Measurements from ENCODE around the gene ABL1. TPM values are rescaled to one million over a fixed set of nuclear protein-coding genes. Genes with fewer than 3 reads are reported as not detected.

The ABL1 gene
- total RNA-seq, 4 donors from 2014 or later = 31.3 to 40.4 (median 34.8) TPM

DNA sequence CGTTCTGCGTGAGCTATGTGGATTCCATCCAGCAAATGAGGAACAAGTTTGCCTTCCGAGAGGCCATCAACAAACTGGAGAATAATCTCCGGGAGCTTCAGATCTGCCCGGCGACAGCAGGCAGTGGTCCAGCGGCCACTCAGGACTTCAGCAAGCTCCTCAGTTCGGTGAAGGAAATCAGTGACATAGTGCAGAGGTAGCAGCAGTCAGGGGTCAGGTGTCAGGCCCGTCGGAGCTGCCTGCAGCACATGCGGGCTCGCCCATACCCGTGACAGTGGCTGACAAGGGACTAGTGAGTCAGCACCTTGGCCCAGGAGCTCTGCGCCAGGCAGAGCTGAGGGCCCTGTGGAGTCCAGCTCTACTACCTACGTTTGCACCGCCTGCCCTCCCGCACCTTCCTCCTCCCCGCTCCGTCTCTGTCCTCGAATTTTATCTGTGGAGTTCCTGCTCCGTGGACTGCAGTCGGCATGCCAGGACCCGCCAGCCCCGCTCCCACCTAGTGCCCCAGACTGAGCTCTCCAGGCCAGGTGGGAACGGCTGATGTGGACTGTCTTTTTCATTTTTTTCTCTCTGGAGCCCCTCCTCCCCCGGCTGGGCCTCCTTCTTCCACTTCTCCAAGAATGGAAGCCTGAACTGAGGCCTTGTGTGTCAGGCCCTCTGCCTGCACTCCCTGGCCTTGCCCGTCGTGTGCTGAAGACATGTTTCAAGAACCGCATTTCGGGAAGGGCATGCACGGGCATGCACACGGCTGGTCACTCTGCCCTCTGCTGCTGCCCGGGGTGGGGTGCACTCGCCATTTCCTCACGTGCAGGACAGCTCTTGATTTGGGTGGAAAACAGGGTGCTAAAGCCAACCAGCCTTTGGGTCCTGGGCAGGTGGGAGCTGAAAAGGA lies 50.7 kb downstream of the ABL1 start:
- WGBS = 80% methylated on average over 31 of the region's 35 CpGs

GRCh38 chr9:130886981-130887380 lies 51.9 kb downstream of the ABL1 start:
- H3K27me3 ChIP-seq = no peaks in the 10 kb centered on the region
- H3K27ac ChIP-seq = no peak overlapping the region
- no peak overlapping the region for H3K4me3 ChIP-seq
- WGBS = 94% methylated on average over 23 of the region's 23 CpGs
- no peaks in the 10 kb centered on the region for H3K9me3 ChIP-seq
- TF ChIP-seq EP300 (IDR thresholded peaks at IDR 0.05) (no peak), CTCF (IDR thresholded peaks at IDR 0.05) (no peak), POLR2AphosphoS5 (IDR thresholded peaks at IDR 0.05) (no peak), POLR2A (IDR thresholded peaks at IDR 0.05) (no peak)
- DNase-seq (ENCODE audit: low spot score in 2 of 2) = no peak
- H3K36me3 ChIP-seq = peaks cover 97% of the 10 kb centered on the region
- H3K4me1 ChIP-seq = peaks cover 4% of the 10 kb centered on the region

More for the DNA sequence above, 50.7 kb downstream of the ABL1 start:
- no peak for TF ChIP-seq EP300 (IDR thresholded peaks at IDR 0.05)
- TF ChIP-seq POLR2A (IDR thresholded peaks at IDR 0.05) = peak in 1 of 2 donors; percentile 12
- no peak for TF ChIP-seq CTCF (IDR thresholded peaks at IDR 0.05)
- no peak overlapping the region for H3K4me3 ChIP-seq
- no peaks in the 10 kb centered on the region for H3K9me3 ChIP-seq
- no peaks in the 10 kb centered on the region for H3K4me1 ChIP-seq
- peaks cover 99% of the 10 kb centered on the region for H3K36me3 ChIP-seq
- no peaks in the 10 kb centered on the region for H3K27me3 ChIP-seq
- DNase-seq (ENCODE audit: low spot score in 2 of 2) = no peak
- no peak overlapping the region for H3K27ac ChIP-seq

DNA sequence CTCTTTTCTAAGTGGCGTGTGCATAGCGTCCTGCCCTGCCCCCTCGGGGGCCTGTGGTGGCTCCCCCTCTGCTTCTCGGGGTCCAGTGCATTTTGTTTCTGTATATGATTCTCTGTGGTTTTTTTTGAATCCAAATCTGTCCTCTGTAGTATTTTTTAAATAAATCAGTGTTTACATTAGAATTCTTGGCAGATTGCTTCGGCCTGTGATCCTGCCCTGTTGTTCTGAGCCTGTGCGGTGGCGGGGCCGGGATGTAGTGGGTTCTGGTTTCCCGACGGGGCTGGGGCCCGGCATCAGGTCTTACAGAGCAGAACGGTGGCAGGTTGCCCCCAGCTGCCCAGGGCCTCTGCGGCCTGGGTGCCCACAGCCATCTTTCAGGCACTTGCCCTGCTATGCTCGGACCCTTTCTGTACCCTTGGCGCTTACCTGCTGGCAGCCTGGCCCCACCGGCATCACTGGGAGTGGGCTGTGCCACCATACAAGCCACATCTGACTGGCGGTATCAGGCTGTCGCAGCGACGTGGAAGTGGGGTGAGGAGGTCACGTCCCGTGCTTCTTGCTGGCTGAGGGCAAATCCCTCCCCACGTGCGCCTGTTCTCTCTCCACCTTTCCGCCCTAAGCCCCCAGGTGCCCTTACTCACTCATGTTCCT lies 52.6 kb downstream of the ABL1 start:
- DNase-seq (ENCODE audit: low spot score in 2 of 2) = no peak
- H3K9me3 ChIP-seq = no peaks in the 10 kb centered on the region
- no peak overlapping the region for H3K4me3 ChIP-seq
- H3K27me3 ChIP-seq = no peaks in the 10 kb centered on the region
- TF ChIP-seq POLR2A (IDR thresholded peaks at IDR 0.05) = no peak
- TF ChIP-seq EP300 (IDR thresholded peaks at IDR 0.05) = no peak
- TF ChIP-seq CTCF (IDR thresholded peaks at IDR 0.05) = no peak
- TF ChIP-seq POLR2AphosphoS5 (IDR thresholded peaks at IDR 0.05) = no peak
- no peak overlapping the region for H3K27ac ChIP-seq
- peaks cover 96% of the 10 kb centered on the region for H3K36me3 ChIP-seq
- peaks cover 4% of the 10 kb centered on the region for H3K4me1 ChIP-seq
- 94% methylated on average over 15 of the region's 25 CpGs for WGBS

DNA sequence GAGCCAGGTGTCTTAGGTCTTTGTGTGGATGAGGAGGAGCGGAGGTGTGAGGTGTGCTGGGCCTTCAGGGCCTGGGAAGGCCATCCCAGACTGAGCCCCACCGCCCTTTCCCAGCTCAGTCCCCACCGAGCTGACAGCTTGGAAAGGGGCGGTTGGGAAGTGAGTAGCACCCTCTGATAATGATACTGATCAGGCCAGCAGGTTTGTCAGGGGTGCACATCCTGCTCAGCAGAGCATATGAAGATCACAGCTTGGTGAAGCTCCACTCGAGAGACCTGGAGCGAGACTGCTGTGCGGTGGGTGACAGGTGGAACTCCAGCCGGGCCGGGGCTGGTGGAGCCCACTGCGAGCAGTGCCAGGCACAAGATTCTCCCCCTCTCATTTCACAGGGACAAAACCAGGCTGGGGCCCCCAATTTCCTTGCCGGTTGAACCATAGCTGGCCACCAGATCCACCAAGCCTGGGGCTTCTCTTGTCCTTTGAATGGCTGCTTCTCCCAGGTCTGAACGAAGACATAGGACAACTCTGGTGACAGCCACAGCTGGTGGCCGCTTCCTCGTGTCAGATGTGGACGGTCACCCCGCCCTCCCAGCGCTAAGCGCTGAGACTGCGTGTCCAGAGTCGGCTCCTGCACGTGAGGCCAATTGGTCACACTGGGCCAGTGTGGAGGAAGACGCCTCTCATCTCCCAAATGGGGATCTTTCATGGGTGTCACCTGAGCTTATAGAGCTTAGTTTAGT lies 53.3 kb downstream of the ABL1 start:
- whole genome bisulfite sequencing = 90% methylated on average over 12 of the region's 22 CpGs

More for the DNA sequence above, 53.3 kb downstream of the ABL1 start:
- Histone ChIP-seq H3K27me3 (no peaks in the 10 kb centered on the region), H3K36me3 (peaks cover 96% of the 10 kb centered on the region), H3K4me3 (no peak overlapping the region), H3K4me1 (peaks cover 8% of the 10 kb centered on the region), H3K27ac (no peak overlapping the region), H3K9me3 (no peaks in the 10 kb centered on the region)
- TF ChIP-seq EP300 (IDR thresholded peaks at IDR 0.05) (no peak), POLR2A (IDR thresholded peaks at IDR 0.05) (no peak), CTCF (IDR thresholded peaks at IDR 0.05) (no peak), POLR2AphosphoS5 (IDR thresholded peaks at IDR 0.05) (no peak)
- DNase-seq (ENCODE audit: low spot score in 2 of 2) = no peak

All from suprapubic skin (tissue), 4 donors.